MCF 10A (cell line): ENCODE data around the gene RPL13. TPM values are rescaled to one million over a fixed set of nuclear protein-coding genes. Genes with fewer than 3 reads are reported as not detected.

Experiments
- BruUV-seq: library from RNA; stranded (reverse); fragments of 400-500 nt; replicated peaks from 2 replicates; lab custom pipeline; 2021; lab: Mats Ljungman, UMichigan
- CTCF ChIA-PET: fragments of 300-600 bp; sonication (Branson Sonifier 250); formaldehyde crosslinking; extraction: SDS; loops from one replicate; lab custom pipeline; 2021; ENCODE audit warnings: antibody characterized with exemption, inconsistent platforms; lab: Yijun Ruan, JAX
- POLR2A ChIA-PET: fragments of 300-600, 350-650 bp; sonication (Branson Sonifier 250); formaldehyde crosslinking; extraction: SDS; loops from one replicate; lab custom pipeline; 2020; ENCODE audit warnings: antibody characterized with exemption, inconsistent platforms; lab: Yijun Ruan, JAX
- DNase-seq: peaks from one replicate; pipeline ENCODE4 v3.0.0-alpha.2; 2018; ENCODE audit not compliant: unreplicated experiment
- H3K27ac Mint-ChIP-seq: one replicate; pipeline ENCODE4 v1.8.0; 2022; ENCODE audit warnings: mild to moderate bottlenecking, low read depth, mixed read lengths; ENCODE audit not compliant: unreplicated experiment
- H3K27me3 Mint-ChIP-seq: one replicate; pipeline ENCODE4 v1.8.0; 2022; ENCODE audit warnings: mixed read lengths; ENCODE audit not compliant: insufficient read depth, unreplicated experiment
- H3K36me3 Mint-ChIP-seq: one replicate; pipeline ENCODE4 v1.8.0; 2022; ENCODE audit warnings: mild to moderate bottlenecking, moderate library complexity, mixed read lengths; ENCODE audit not compliant: insufficient read depth, unreplicated experiment
- H3K4me1 Mint-ChIP-seq: one replicate; pipeline ENCODE4 v1.8.0; 2022; ENCODE audit warnings: mixed read lengths; ENCODE audit not compliant: insufficient read depth, unreplicated experiment
- H3K4me3 Mint-ChIP-seq: one replicate; pipeline ENCODE4 v1.8.0; 2022; ENCODE audit warnings: mild to moderate bottlenecking, moderate library complexity, mixed read lengths; ENCODE audit not compliant: unreplicated experiment
- H3K9me3 Mint-ChIP-seq: one replicate; pipeline ENCODE4 v1.8.0; 2022; ENCODE audit warnings: mixed read lengths; ENCODE audit not compliant: unreplicated experiment
- CTCF ChIP-seq: fragments of 200-600 bp; IDR thresholded peaks from one replicate; pipeline ENCODE4 v1.8.0; 2022; ENCODE audit warnings: antibody characterized with exemption, mild to moderate bottlenecking; ENCODE audit not compliant: unreplicated experiment
- intact Hi-C: fragments of 100-400 bp; cut with micrococcal nuclease; formaldehyde crosslinking; loops from 2 replicates; pipeline ENCODE4 v1.14.1; 2022
- total RNA-seq: library from RNA; stranded (reverse); gene quantifications from 2 replicates; pipeline ENCODE4 v1.2.3, GENCODE V29; 2022

The RPL13 gene
- total RNA-seq, 1 experiment from 2014 or later = 3,148 TPM

- no peak for TF ChIP-seq CTCF
These were observed 44.9 kb downstream of the RPL13 start for GRCh38 chr16:89605186-89605970.

GRCh38 chr16:89606006-89606405 is 45.5 kb downstream of the RPL13 start:
- H3K27ac Mint-ChIP-seq = no peak overlapping the region
- no peaks in the 10 kb centered on the region for H3K9me3 Mint-ChIP-seq
- CTCF ChIA-PET = interaction anchor here (1.2 kb wide), 1 partner anchor 9 kb away, joined by 6 read pairs; no protein-coding TSS in a partner anchor
- no peak for DNase-seq
- POLR2A ChIA-PET = no interaction called here
- H3K4me3 Mint-ChIP-seq = no peak overlapping the region
- no TSS peak for BruUV-seq
- intact Hi-C loops = no loop called here
- no peaks in the 10 kb centered on the region for H3K27me3 Mint-ChIP-seq
- H3K4me1 Mint-ChIP-seq = peaks cover 14% of the 10 kb centered on the region
- no peak for TF ChIP-seq CTCF
- no peaks in the 10 kb centered on the region for H3K36me3 Mint-ChIP-seq

More at GRCh38 chr16:89605186-89605970, 44.9 kb downstream of the RPL13 start:
- Mint-ChIP-seq H3K27ac (no peak overlapping the region), H3K36me3 (no peaks in the 10 kb centered on the region), H3K4me3 (no peak overlapping the region), H3K27me3 (no peaks in the 10 kb centered on the region), H3K4me1 (peaks cover 14% of the 10 kb centered on the region), H3K9me3 (no peaks in the 10 kb centered on the region)
- CTCF ChIA-PET = interaction anchor here (0.7 to 1.2 kb wide), 2 partner anchors 10 to 81 kb away, joined by 3 to 6 read pairs; partner anchors contain the start of gene CDK10
- DNase-seq = no peak
- intact Hi-C loops = no loop called here
- BruUV-seq = no TSS peak
- POLR2A ChIA-PET = no interaction called here

GRCh38 chr16:89607453-89607852 is 47.0 kb downstream of the RPL13 start:
- H3K36me3 Mint-ChIP-seq = no peaks in the 10 kb centered on the region
- CTCF ChIA-PET = interaction anchor here (0.6 kb wide), 1 partner anchor 477 kb away, joined by 3 read pairs; no protein-coding TSS in a partner anchor
- no peak for TF ChIP-seq CTCF
- H3K4me3 Mint-ChIP-seq = no peak overlapping the region
- H3K4me1 Mint-ChIP-seq = peaks cover 7% of the 10 kb centered on the region
- H3K27me3 Mint-ChIP-seq = no peaks in the 10 kb centered on the region
- BruUV-seq = no TSS peak
- intact Hi-C loops = no loop called here
- no peak overlapping the region for H3K27ac Mint-ChIP-seq
- H3K9me3 Mint-ChIP-seq = no peaks in the 10 kb centered on the region
- POLR2A ChIA-PET = no interaction called here
- DNase-seq = no peak

- Mint-ChIP-seq H3K36me3 (no peaks in the 10 kb centered on the region), H3K4me3 (no peak overlapping the region), H3K27me3 (no peaks in the 10 kb centered on the region), H3K4me1 (peaks cover under 1% of the 10 kb centered on the region), H3K27ac (no peak overlapping the region), H3K9me3 (no peaks in the 10 kb centered on the region)
- intact Hi-C loops = no loop called here
- TF ChIP-seq CTCF = no peak
- CTCF ChIA-PET = no interaction called here
- POLR2A ChIA-PET = interaction anchor here (0.6 kb wide), 1 partner anchor 1561 kb away, joined by 5 read pairs; no protein-coding TSS in a partner anchor
- DNase-seq = no peak
- no TSS peak for BruUV-seq
These were observed 47.7 kb downstream of the RPL13 start for GRCh38 chr16:89607937-89608740.
